A549 (cell line): ENCODE measurements around the gene GID4.

Experiments
- CBX8 ChIP-seq: fragments of 200-600 bp; sonication (generic); IDR thresholded peaks from 2 replicates; pipeline ENCODE4 v1.6.1; 2016
- CEBPB ChIP-seq, 2 experiments: fragments of >200 bp in 1 of 2; sonication (Bioruptor Twin) in 1 of 2; formaldehyde crosslinking in 1 of 2; IDR thresholded peaks; 2 replicates each; pipeline ENCODE4 v1.6.1; 2012 to 2016
- CHD2 ChIP-seq: fragments of 150-350 bp; IDR thresholded peaks from 2 replicates; pipeline ENCODE4 v1.6.1; 2014; ENCODE audit warnings: low read length; ENCODE audit not compliant: partially characterized antibody
- EP300 ChIP-seq, 2 experiments: fragments of >200 bp; sonication (Bioruptor Twin); formaldehyde crosslinking; IDR thresholded peaks; 2 replicates in 1 of 2; 3 replicates in 1 of 2; pipeline ENCODE4 v1.6.1; 2016 to 2017
- POLR2A ChIP-seq: IDR thresholded peaks from 2 replicates; pipeline ENCODE4 v1.6.1; 2012; ENCODE audit warnings: mild to moderate bottlenecking, low read length
- RAD21 ChIP-seq, 2 experiments: fragments of >200 bp in 1 of 2; sonication (Bioruptor Twin) in 1 of 2; formaldehyde crosslinking in 1 of 2; IDR thresholded peaks in 1 of 2; conservative IDR thresholded peaks in 1 of 2; 2 replicates in 1 of 2; 3 replicates in 1 of 2; pipeline ENCODE4 v1.6.1; 2012 to 2018; ENCODE audit warnings: inconsistent platforms in 1 of 2
- TF ChIP-seq, protein P1 (sequence below): fragments of >200 bp; sonication (Bioruptor Twin); formaldehyde crosslinking; IDR thresholded peaks from 3 replicates; pipeline ENCODE4 v1.5.1; 2016
- TF ChIP-seq, protein P2 (sequence below): IDR thresholded peaks from 2 replicates; pipeline ENCODE4 v1.6.1; 2012

GRCh38 chr17:18037486-18037885 is 1.7 kb upstream of the GID4 start:
- no peak for TF ChIP-seq POLR2A
- TF ChIP-seq, protein P1, sequence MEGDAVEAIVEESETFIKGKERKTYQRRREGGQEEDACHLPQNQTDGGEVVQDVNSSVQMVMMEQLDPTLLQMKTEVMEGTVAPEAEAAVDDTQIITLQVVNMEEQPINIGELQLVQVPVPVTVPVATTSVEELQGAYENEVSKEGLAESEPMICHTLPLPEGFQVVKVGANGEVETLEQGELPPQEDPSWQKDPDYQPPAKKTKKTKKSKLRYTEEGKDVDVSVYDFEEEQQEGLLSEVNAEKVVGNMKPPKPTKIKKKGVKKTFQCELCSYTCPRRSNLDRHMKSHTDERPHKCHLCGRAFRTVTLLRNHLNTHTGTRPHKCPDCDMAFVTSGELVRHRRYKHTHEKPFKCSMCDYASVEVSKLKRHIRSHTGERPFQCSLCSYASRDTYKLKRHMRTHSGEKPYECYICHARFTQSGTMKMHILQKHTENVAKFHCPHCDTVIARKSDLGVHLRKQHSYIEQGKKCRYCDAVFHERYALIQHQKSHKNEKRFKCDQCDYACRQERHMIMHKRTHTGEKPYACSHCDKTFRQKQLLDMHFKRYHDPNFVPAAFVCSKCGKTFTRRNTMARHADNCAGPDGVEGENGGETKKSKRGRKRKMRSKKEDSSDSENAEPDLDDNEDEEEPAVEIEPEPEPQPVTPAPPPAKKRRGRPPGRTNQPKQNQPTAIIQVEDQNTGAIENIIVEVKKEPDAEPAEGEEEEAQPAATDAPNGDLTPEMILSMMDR, result no peak
- no peak for TF ChIP-seq CHD2
- TF ChIP-seq RAD21 (conservative IDR thresholded peaks at IDR 0.05 in 1 of 2, IDR thresholded peaks at IDR 0.05 in 1 of 2), result no peak
- TF ChIP-seq CBX8, result no peak
- TF ChIP-seq, protein P2, sequence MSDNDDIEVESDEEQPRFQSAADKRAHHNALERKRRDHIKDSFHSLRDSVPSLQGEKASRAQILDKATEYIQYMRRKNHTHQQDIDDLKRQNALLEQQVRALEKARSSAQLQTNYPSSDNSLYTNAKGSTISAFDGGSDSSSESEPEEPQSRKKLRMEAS, result no peak
- no peak for TF ChIP-seq CEBPB (IDR thresholded peaks at IDR 0.05)
- TF ChIP-seq EP300 (IDR thresholded peaks at IDR 0.05), result no peak
